ENCODE data around the gene DHRS13.
A peak's percentile ranks its signal among the peaks of the same experiment; 100 is the strongest.

DHRS13 gene

GRCh38 chr17:28854457-28855335 lies 48.2 kb downstream of the DHRS13 start, which contains the start of gene ERAL1:
Gene ERAL1 (plus strand): TSS chr17:28855016. CDS start chr17:28855035, 19 bp downstream.
- peak; percentile 90 to 95 for DNase-seq

GRCh38 chr17:28853295-28853694 lies 49.6 kb downstream of the DHRS13 start:
- no peak for DNase-seq

- DNase-seq = no peak
These were observed 53.6 kb downstream of the DHRS13 start for GRCh38 chr17:28849281-28849680.

GRCh38 chr17:28848667-28849066 lies 54.2 kb downstream of the DHRS13 start:
- DNase-seq = peak in 1 of 2 experiments; percentile 48
